CD14-positive monocyte (primary cell): ENCODE results near the gene PSMA8. TPM values are rescaled to one million over a fixed set of nuclear protein-coding genes. Genes with fewer than 3 reads are reported as not detected.

Experiments used
- DNase-seq, 3 donors: peaks; one replicate each; pipeline ENCODE4 v3.0.0-alpha.2; 2011 to 2022
- H2AFZ ChIP-seq: 2 replicates; pipeline ENCODE4 v1.6.0; 2012; ENCODE audit warnings: mild to moderate bottlenecking, low read depth, low read length, inconsistent platforms; ENCODE audit not compliant: insufficient read depth, poor library complexity, severe bottlenecking
- H3K27ac ChIP-seq, 2 donors: 1 replicate in 1 of 2; 2 replicates in 1 of 2; pipeline ENCODE4 v1.5.1; 2012 to 2013; ENCODE audit warnings: low read length in 2 of 2, control low read depth in 1 of 2, inconsistent platforms in 1 of 2, low read depth in 1 of 2, mild to moderate bottlenecking in 1 of 2
- H3K27me3 ChIP-seq, 2 donors: one replicate each; pipeline versions ENCODE4 v1.6.0 to v1.6.1; 2011 to 2013; ENCODE audit warnings: low read length in 2 of 2; ENCODE audit not compliant: control insufficient read depth in 2 of 2, insufficient read depth in 2 of 2
- H3K36me3 ChIP-seq, 2 donors: replicated peaks in 1 of 2; 1 replicate in 1 of 2; 2 replicates in 1 of 2; pipeline versions ENCODE4 v1.5.1 to v1.6.1; 2012 to 2013; ENCODE audit warnings: low read length in 2 of 2, control low read depth in 1 of 2, inconsistent platforms in 1 of 2, mild to moderate bottlenecking in 1 of 2; ENCODE audit not compliant: insufficient read depth in 2 of 2, control insufficient read depth in 1 of 2
- H3K4me1 ChIP-seq, 2 donors: 1 replicate in 1 of 2; 2 replicates in 1 of 2; pipeline versions ENCODE4 v1.5.1 to v1.6.1; 2012 to 2013; ENCODE audit warnings: low read length in 2 of 2, control low read depth in 1 of 2, inconsistent platforms in 1 of 2, mild to moderate bottlenecking in 1 of 2, moderate library complexity in 1 of 2; ENCODE audit not compliant: insufficient read depth in 2 of 2, control insufficient read depth in 1 of 2
- H3K4me2 ChIP-seq: replicated peaks from 2 replicates; pipeline ENCODE3; 2012; ENCODE audit warnings: low read length, moderate library complexity, mild to moderate bottlenecking; ENCODE audit not compliant: poor library complexity, severe bottlenecking; ENCODE audit errors: extremely low read depth
- H3K4me3 ChIP-seq, 3 experiments: fragments of 200-600 bp in 1 of 3; sonication (generic) in 1 of 3; replicated peaks in 1 of 3; 1 replicate in 2 of 3; 2 replicates in 1 of 3; pipeline ENCODE4 v1.5.1; 2011 to 2013; ENCODE audit warnings: low read length in 3 of 3, mild to moderate bottlenecking in 3 of 3, control low read depth in 2 of 3, low read depth in 2 of 3, inconsistent platforms in 1 of 3, moderate library complexity in 1 of 3
- H3K79me2 ChIP-seq: 2 replicates; pipeline ENCODE4 v1.6.0; 2012; ENCODE audit warnings: mild to moderate bottlenecking, control low read depth, inconsistent platforms, low read length, moderate library complexity; ENCODE audit not compliant: insufficient read depth
- H3K9ac ChIP-seq: 2 replicates; pipeline ENCODE4 v1.6.0; 2017; ENCODE audit warnings: low read length, mild to moderate bottlenecking; ENCODE audit not compliant: insufficient read depth, poor library complexity, severe bottlenecking
- H3K9me3 ChIP-seq, 2 donors: replicated peaks in 1 of 2; 1 replicate in 1 of 2; 2 replicates in 1 of 2; pipeline versions ENCODE4 v1.5.1 to v1.6.1; 2012 to 2013; ENCODE audit warnings: low read length in 2 of 2, control low read depth in 1 of 2; ENCODE audit not compliant: control insufficient read depth in 1 of 2, insufficient read depth in 1 of 2
- H4K20me1 ChIP-seq: 2 replicates; pipeline ENCODE4 v1.6.0; 2012; ENCODE audit warnings: mild to moderate bottlenecking, low read length, control low read depth, moderate library complexity; ENCODE audit not compliant: insufficient read depth
- H3K27ac Mint-ChIP-seq, 7 donors: one replicate each; pipeline ENCODE4 v1.8.0; 2020; ENCODE audit warnings: mild to moderate bottlenecking in 7 of 7, mixed read lengths in 7 of 7, moderate library complexity in 6 of 7, inconsistent platforms in 2 of 7
- H3K27me3 Mint-ChIP-seq, 3 donors: one replicate each; pipeline ENCODE4 v1.8.0; 2021 to 2022; ENCODE audit warnings: low read depth in 3 of 3, mild to moderate bottlenecking in 3 of 3, mixed read lengths in 3 of 3, moderate library complexity in 3 of 3, inconsistent platforms in 1 of 3
- H3K36me3 Mint-ChIP-seq, 2 donors: one replicate each; pipeline ENCODE4 v1.8.0; 2020; ENCODE audit warnings: mixed read lengths in 2 of 2, inconsistent platforms in 1 of 2, mild to moderate bottlenecking in 1 of 2
- H3K4me1 Mint-ChIP-seq: one replicate; pipeline ENCODE4 v1.8.0; 2020; ENCODE audit warnings: mild to moderate bottlenecking, mixed read lengths
- H3K4me3 Mint-ChIP-seq, 2 donors: one replicate each; pipeline ENCODE4 v1.8.0; 2020; ENCODE audit warnings: mild to moderate bottlenecking in 2 of 2, mixed read lengths in 2 of 2, moderate library complexity in 1 of 2
- H3K9me3 Mint-ChIP-seq, 7 donors: one replicate each; pipeline ENCODE4 v1.8.0; 2020 to 2022; ENCODE audit warnings: mixed read lengths in 7 of 7, mild to moderate bottlenecking in 6 of 7, moderate library complexity in 6 of 7, inconsistent platforms in 2 of 7
- CTCF ChIP-seq: fragments of 200-600 bp; IDR thresholded peaks from one replicate; pipeline ENCODE4 v1.8.0; 2022; ENCODE audit warnings: antibody characterized with exemption, mild to moderate bottlenecking
- WGBS: methylation state at CpG from one replicate; pipeline ENCODE4 v1.1.5; 2013; ENCODE audit warnings: missing lambda C conversion rate; ENCODE audit not compliant: insufficient coverage; 5-methylcytosine and 5-hydroxymethylcytosine counted together
- intact Hi-C, 2 donors: fragments of 100-400 bp; cut with micrococcal nuclease; formaldehyde crosslinking; loops; one replicate each; pipeline versions ENCODE4 v1.15.0 to v1.15.1; 2023
- polyA plus RNA-seq, 3 donors: library from polyadenylated mRNA; depleted of rRNA in 1 of 3; unstranded in 2 of 3; stranded (reverse) in 1 of 3; fragments of 300-500 nt in 2 of 3; fragments of >200 nt in 1 of 3; fragmentation: Illumina TruSeq in 2 of 3; gene quantifications; 1 replicate in 2 of 3; 2 replicates in 1 of 3; pipeline ENCODE4 v1.2.3, GENCODE V29; 2012 to 2021

Gene PSMA8
- polyA plus RNA-seq, 3 donors, result 0.13 TPM; not detected in 2

GRCh38 chr18:26097563-26097962 is 36.1 kb upstream of the PSMA8 start:
- DNase-seq, result no peak
- Histone ChIP-seq H2AFZ (no peak overlapping the region), H3K27ac (no peak overlapping the region), H4K20me1 (no peaks in the 10 kb centered on the region), H3K79me2 (no peaks in the 10 kb centered on the region), H3K36me3 (no peaks in the 10 kb centered on the region), H3K9ac (no peak overlapping the region), H3K9me3 (peaks cover 9% of the 10 kb centered on the region in 2 donors), H3K27me3 (no peaks in the 10 kb centered on the region), H3K4me2 (no peak overlapping the region), H3K4me1 (no peaks in the 10 kb centered on the region), H3K4me3 (no peak overlapping the region)
- Mint-ChIP-seq H3K4me3 (no peak overlapping the region), H3K9me3 (peaks cover 6 to 27% (median 17%) of the 10 kb centered on the region in 7 donors), H3K36me3 (peaks cover 2 to 3% of the 10 kb centered on the region in 2 donors), H3K4me1 (no peaks in the 10 kb centered on the region), H3K27ac (no peak overlapping the region), H3K27me3 (peaks cover 2 to 4% (median 4%) of the 10 kb centered on the region in 3 donors)
- intact Hi-C loops, result loop anchor here (10.0 kb wide), 1 partner anchor 127 kb away; the partner anchor contains the start of gene TAF4B (in 2 of the 2)
- no peak for TF ChIP-seq CTCF
- WGBS, result 83% methylated on average over 1 of the region's 5 CpGs

- intact Hi-C loops, result no loop called here
Measured at GRCh38 chr18:26103579-26103978, 30.1 kb upstream of the PSMA8 start.

More at GRCh38 chr18:26103579-26103978, 30.1 kb upstream of the PSMA8 start:
- Histone ChIP-seq H3K27me3 (no peaks in the 10 kb centered on the region), H4K20me1 (no peaks in the 10 kb centered on the region), H2AFZ (no peak overlapping the region), H3K9ac (no peak overlapping the region), H3K9me3 (peaks cover 0 to 3% of the 10 kb centered on the region in 2 donors), H3K4me1 (no peaks in the 10 kb centered on the region), H3K27ac (no peak overlapping the region), H3K4me2 (no peak overlapping the region), H3K4me3 (no peak overlapping the region), H3K36me3 (no peaks in the 10 kb centered on the region), H3K79me2 (no peaks in the 10 kb centered on the region)
- Mint-ChIP-seq H3K4me1 (no peaks in the 10 kb centered on the region), H3K36me3 (no peaks in the 10 kb centered on the region), H3K9me3 (peaks cover 0 to 14% (median 5%) of the 10 kb centered on the region in 7 donors), H3K27me3 (peaks cover 0 to 8% (median 3%) of the 10 kb centered on the region in 3 donors), H3K4me3 (no peak overlapping the region), H3K27ac (no peak overlapping the region)
- DNase-seq, result no peak
- 92% methylated on average over 2 of the region's 5 CpGs for WGBS
- TF ChIP-seq CTCF, result no peak
